HepG2 (cell line): ENCODE measurements around the gene ATN1. TPM values are rescaled to one million over a fixed set of nuclear protein-coding genes. Genes with fewer than 3 reads are reported as not detected.
A peak's percentile ranks its signal among the peaks of the same experiment; 100 is the strongest.

ENCODE experiments used
- AKAP8 ChIP-seq: sonication (generic); formaldehyde crosslinking; IDR thresholded peaks from 2 replicates; pipeline ENCODE4 v1.5.1; 2020; ENCODE audit warnings: mild to moderate bottlenecking, missing genetic modification reagents
- ARID5B ChIP-seq: IDR thresholded peaks from 2 replicates; pipeline ENCODE4 v1.4.0; 2020; ENCODE audit warnings: mild to moderate bottlenecking, missing genetic modification reagents
- POLR2AphosphoS2 ChIP-seq: IDR thresholded peaks from 2 replicates; pipeline ENCODE4 v1.6.1; 2011; ENCODE audit warnings: low read depth, low read length, improper control_type of control experiment
- RERE ChIP-seq: IDR thresholded peaks from 2 replicates; pipeline ENCODE4 v1.6.1; 2016; ENCODE audit warnings: low read depth, missing genetic modification reagents, missing compliant biosample characterization
- ZFP36L2 ChIP-seq: sonication (generic); formaldehyde crosslinking; IDR thresholded peaks from 2 replicates; pipeline ENCODE4 v1.4.0; 2020; ENCODE audit warnings: missing genetic modification reagents
- ZHX2 ChIP-seq, 2 experiments: sonication (generic) in 1 of 2; formaldehyde crosslinking in 1 of 2; IDR thresholded peaks; 2 replicates each; pipeline versions ENCODE4 v1.6.1 to v1.9.0; 2014 to 2022; ENCODE audit warnings: antibody characterized with exemption in 1 of 2, borderline replicate concordance in 1 of 2, inconsistent platforms in 1 of 2, low read depth in 1 of 2, missing genetic modification reagents in 1 of 2
- polyA plus RNA-seq, 8 experiments: library from polyadenylated mRNA; depleted of rRNA in 3 of 8; stranded (reverse) in 7 of 8; unstranded in 1 of 8; fragments of >200 nt; fragmentation: Illumina TruSeq in 4 of 8; extraction: Trizol in 4 of 8; gene quantifications; 2 replicates each; pipeline versions ENCODE4 v1.2.1 to v1.2.3, GENCODE V29; 2011 to 2016; ENCODE audit warnings: low read depth in 4 of 8, missing spikeins in 1 of 8, mixed read lengths in 1 of 8; ENCODE audit not compliant: insufficient read depth in 1 of 8
- total RNA-seq, 5 experiments: library from RNA; depleted of rRNA; stranded (reverse); fragments of >200 nt; fragmentation: Illumina TruSeq; extraction: Trizol; gene quantifications; 2 replicates each; pipeline ENCODE4 v1.2.3, GENCODE V29; 2016; ENCODE audit warnings: low read depth in 1 of 5
- TF ChIP-seq, protein P1 (sequence below): sonication (generic); formaldehyde crosslinking; IDR thresholded peaks from 2 replicates; pipeline ENCODE4 v1.8.1; 2023; ENCODE audit warnings: missing genetic modification reagents, inconsistent platforms, borderline replicate concordance
- TF ChIP-seq, protein P2 (sequence below): sonication (generic); formaldehyde crosslinking; IDR thresholded peaks from 2 replicates; pipeline ENCODE4 v1.5.0; 2020; ENCODE audit warnings: missing genetic modification reagents

Gene ATN1
- total and polyA plus RNA-seq, 2 of the 13 experiments (the other 11 are each of a cell fraction or from before 2014, with no cell fraction given): 2.1 to 8.6 TPM

GRCh38 chr12:6937481-6938352 is 10.0 kb downstream of the ATN1 start (continued):
- TF ChIP-seq RERE (peak; percentile 35; the same call in 1 of the 2 replicates), ZHX2 (IDR thresholded peaks at IDR 0.05; ENCODE audit: low read depth) (peak; percentile 93), ZHX2 (CRISPR knock-in tag; IDR thresholded peaks at IDR 0.05; ENCODE audit: borderline replicate concordance) (no peak), POLR2AphosphoS2 (no peak; the same call in 1 of the 2 replicates), ARID5B (CRISPR knock-in tag) (peak; percentile 63), ZFP36L2 (no peak), AKAP8 (CRISPR knock-in tag) (peak; percentile 98)
- TF ChIP-seq, protein P1, sequence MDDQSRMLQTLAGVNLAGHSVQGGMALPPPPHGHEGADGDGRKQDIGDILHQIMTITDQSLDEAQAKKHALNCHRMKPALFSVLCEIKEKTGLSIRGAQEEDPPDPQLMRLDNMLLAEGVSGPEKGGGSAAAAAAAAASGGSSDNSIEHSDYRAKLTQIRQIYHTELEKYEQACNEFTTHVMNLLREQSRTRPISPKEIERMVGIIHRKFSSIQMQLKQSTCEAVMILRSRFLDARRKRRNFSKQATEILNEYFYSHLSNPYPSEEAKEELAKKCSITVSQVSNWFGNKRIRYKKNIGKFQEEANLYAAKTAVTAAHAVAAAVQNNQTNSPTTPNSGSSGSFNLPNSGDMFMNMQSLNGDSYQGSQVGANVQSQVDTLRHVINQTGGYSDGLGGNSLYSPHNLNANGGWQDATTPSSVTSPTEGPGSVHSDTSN: peak; percentile 74; the same call in 1 of the 2 replicates
- TF ChIP-seq, protein P2, sequence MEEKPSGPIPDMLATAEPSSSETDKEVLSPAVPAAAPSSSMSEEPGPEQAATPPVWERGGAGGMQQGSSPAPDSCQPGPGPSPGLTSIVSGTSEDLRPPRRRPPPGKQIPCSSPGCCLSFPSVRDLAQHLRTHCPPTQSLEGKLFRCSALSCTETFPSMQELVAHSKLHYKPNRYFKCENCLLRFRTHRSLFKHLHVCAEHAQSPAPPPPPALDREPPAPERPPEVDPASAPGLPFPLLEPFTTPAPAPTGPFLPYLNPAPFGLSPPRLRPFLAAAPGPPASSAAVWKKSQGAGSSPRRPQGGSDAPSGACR (CRISPR knock-in tag): peak; percentile 91
